Coronary artery (tissue), 2 donors: ENCODE measurements around the gene KRT82.
"Not testable (repeated sequence)": the region's sequence is repeated elsewhere in the genome, so short reads cannot be mapped to it uniquely, and the experiment has no call there.

Experiments
- DNase-seq: peaks from one replicate; pipeline ENCODE4 v3.0.0-alpha.2; 2017; ENCODE audit warnings: low spot score
- H3K27ac ChIP-seq, 2 donors: fragments of 200-600 bp; sonication (generic); one replicate each; pipeline ENCODE4 v1.5.1; 2016 to 2019
- H3K4me3 ChIP-seq: fragments of 200-600 bp; sonication (generic); 2 replicates; pipeline ENCODE4 v1.5.1; 2016; ENCODE audit warnings: mild to moderate bottlenecking, moderate library complexity
- TF ChIP-seq, protein P1 (sequence below): fragments of 200-600 bp; sonication (generic); IDR thresholded peaks from one replicate; pipeline ENCODE4 v1.5.1; 2019; ENCODE audit warnings: antibody characterized with exemption

Gene KRT82

DNA sequence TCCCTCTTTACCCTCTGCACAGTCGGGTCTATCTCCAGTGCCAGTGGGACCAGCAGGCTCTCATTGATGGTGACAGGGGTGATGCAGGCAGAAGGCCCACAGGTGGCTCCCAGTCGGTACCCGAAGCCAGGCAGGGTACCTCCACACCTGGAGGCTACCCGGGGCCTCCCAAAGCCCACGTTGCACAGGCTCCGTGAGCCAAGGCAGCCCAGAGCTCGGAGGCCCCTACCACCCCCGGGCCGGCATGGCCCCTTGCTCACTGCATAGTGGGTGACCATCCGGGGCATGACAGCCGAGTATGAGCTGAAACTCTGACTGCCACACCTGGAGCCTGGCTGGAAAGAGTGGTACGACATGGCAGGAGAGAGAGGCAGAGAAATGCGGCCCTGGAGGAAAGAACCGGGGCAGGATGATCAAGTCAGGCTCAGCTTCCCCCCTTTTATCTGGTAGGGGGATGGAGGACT lies at the start of gene KRT82:
Gene KRT82, minus strand, starts transcription at position 414 of the 464 bp plus-strand sequence. Its CDS starts 58 bp downstream, at position 356.
- TF ChIP-seq, protein P1, sequence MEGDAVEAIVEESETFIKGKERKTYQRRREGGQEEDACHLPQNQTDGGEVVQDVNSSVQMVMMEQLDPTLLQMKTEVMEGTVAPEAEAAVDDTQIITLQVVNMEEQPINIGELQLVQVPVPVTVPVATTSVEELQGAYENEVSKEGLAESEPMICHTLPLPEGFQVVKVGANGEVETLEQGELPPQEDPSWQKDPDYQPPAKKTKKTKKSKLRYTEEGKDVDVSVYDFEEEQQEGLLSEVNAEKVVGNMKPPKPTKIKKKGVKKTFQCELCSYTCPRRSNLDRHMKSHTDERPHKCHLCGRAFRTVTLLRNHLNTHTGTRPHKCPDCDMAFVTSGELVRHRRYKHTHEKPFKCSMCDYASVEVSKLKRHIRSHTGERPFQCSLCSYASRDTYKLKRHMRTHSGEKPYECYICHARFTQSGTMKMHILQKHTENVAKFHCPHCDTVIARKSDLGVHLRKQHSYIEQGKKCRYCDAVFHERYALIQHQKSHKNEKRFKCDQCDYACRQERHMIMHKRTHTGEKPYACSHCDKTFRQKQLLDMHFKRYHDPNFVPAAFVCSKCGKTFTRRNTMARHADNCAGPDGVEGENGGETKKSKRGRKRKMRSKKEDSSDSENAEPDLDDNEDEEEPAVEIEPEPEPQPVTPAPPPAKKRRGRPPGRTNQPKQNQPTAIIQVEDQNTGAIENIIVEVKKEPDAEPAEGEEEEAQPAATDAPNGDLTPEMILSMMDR: no peak
- DNase-seq: no peak
- no peak within 1 kb of the TSS for H3K4me3 ChIP-seq
- H3K27ac ChIP-seq: no peak within 1 kb of the TSS

DNA sequence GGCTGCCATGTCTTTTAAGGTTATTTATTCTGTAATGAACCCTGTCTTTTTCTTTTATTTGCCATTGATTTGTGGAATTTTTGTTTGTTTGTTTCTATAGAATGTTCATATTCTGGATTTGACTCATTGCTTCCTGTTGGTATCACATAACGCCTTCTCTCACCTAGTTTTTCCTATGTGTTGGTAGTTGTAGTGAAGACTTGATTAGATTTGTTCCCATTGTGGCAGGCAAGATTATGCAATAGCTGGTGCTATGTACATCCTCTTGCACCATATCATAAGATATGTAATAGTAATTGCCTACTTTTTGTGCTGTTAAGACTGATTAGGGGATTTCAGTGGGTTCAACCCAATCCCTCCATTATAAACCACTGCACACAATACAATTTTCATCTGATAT lies 49.7 kb upstream of the KRT82 start:
- TF ChIP-seq, protein P1: no peak
- Histone ChIP-seq H3K4me3 (no peak overlapping the region), H3K27ac (no peak overlapping the region)
- no peak for DNase-seq

DNA sequence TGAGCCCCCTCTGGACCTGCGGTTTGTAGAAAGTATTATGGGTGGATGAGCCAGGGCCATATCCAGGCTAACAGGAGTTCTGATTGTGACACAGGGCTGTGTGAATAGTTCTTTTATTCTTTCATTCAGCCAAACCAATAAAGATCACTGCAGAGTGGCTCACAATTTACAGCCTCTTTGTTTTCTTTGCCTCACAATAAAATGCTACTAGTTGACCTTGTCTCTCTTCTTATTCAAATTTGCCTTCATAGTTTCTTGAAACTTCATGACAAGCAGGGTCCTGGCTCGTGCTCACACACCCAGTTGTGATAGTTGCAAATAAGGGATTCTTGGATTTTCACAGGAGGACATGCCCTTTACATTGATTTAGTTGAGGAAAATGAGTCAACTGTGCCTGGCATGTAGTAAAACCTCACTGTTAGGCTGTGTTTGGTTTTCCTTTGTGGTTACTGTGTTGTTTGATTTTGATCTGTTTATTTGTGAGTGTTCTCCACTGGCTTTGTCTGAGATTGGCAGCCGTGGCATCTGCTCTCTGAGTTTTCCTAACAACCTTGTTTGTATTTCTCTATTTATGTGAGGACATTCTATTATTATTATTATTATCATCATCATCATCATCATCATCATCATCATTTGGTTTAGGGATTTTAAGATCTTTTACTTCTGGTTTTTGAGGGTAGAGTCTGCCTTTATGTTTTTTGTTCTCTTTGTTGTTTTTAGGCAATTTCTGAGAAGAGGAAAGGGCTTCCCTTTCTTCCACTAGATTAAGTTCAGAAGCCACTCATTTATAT lies 48.5 kb upstream of the KRT82 start:
- Histone ChIP-seq H3K27ac (no peak overlapping the region), H3K4me3 (no peak overlapping the region)
- TF ChIP-seq, protein P1: no peak
- DNase-seq: no peak

DNA sequence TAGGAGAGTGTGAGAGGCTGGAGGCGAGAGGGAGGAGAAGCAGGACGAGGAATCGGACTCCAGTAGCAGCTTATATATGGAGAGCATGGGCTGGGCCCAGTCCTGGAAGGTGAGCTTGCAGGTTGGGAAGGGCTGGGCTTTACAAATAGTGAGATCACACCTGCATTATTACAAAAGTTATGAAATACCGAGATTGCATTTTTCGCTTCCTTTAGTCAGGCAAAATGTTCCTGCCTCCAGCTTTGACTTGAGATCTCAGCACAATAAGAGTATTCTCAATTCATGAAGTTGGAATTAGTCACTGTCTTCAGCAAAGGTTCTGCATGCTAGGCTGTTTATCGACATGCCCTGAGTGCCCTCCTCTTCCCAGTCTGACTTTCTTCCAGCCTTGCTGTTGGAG lies 46.0 kb upstream of the KRT82 start, which contains the start of gene KRT6B:
Gene KRT6B, minus strand, starts transcription at position 46 of the 400 bp plus-strand sequence. CDS start 68 bp downstream, outside the sequence.
- DNase-seq: no peak
- no peak within 1 kb of the TSS for H3K27ac ChIP-seq
- TF ChIP-seq, protein P1: no peak
- H3K4me3 ChIP-seq: no peak within 1 kb of the TSS

DNA sequence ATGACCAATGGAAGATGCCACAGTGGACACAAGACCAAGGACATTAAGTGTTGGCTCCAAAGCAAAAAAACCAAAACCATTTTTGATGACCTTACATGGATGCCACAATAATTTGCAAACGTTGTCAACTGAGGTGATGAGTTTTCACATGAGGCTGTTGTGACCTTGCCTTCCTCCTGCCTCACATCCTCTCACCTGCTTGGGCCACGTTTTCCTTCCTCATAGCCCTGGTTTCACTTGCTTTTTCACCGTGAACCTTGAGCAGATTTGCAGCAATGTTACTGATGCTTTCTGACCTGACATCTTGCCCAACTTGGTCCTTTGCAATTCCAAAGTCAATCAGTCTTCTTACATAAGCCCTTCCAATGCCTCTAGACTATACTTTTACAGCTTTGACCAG lies 42.1 kb upstream of the KRT82 start:
- DNase-seq: no peak
- H3K4me3 ChIP-seq: no peak overlapping the region
- TF ChIP-seq, protein P1: no peak
- no peak overlapping the region for H3K27ac ChIP-seq

DNA sequence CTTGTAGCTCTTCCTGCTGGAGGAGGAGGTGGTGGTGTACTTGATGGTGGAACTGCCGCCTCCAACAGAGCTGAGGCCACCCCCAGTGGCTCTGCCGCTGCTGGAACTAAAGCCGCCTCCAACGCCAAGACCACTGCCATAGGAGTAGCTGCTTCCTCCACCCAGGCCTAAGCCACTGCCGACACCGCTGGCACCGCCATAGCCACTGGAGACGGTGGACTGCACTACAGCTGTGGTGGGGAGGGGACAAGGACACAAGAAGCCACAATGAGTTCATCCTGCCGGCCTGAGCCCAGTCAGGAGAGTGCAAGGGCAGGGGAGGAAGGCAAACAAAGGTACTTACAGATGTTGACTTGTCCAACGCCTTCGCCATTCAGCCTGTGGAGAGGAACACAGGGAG lies 41.1 kb upstream of the KRT82 start:
- DNase-seq, H3K4me3 ChIP-seq, H3K27ac ChIP-seq: not testable (repeated sequence)

DNA sequence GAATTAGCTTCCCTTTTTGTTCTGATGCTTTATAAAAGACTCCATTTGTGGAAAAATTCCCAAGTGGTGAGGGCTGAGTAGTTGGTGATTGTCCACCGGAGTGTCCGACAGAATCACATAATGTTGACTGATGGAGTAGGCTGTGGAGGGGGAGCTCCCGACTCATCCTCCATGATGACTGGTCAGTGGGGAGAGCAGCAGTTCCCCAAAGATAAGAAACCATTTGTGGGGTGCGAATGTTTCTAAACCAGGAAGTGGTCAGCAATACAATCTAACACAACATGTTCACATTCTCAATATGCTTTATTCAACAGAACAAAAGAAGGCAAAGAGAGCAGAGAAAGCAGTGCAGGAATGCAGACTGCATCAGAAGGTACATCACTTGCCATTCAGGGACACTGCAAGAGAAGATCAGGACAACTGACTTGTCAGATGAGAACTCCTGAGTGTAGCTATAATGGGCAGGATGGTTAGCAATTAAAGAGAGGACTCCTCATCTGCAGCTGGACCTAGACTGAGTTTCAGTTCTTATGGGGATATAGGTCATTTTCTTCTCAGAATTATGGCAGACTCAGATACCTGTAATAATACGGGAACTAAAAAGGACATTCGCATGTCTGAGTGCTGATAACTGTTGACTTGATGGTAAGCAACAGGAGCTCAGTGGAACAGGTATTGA lies 40.4 kb upstream of the KRT82 start:
- no peak overlapping the region for H3K4me3 ChIP-seq
- DNase-seq: no peak
- TF ChIP-seq, protein P1: no peak

More for the DNA sequence above, 40.4 kb upstream of the KRT82 start:
- H3K27ac ChIP-seq: no peak overlapping the region
